Esophagus muscularis mucosa (tissue), 4 donors: ENCODE data around the gene VDAC2. TPM values are rescaled to one million over a fixed set of nuclear protein-coding genes. Genes with fewer than 3 reads are reported as not detected.

Experiments used
- DNase-seq: peaks from one replicate; pipeline ENCODE4 v3.0.0-alpha.2; 2017; ENCODE audit errors: extremely low spot score
- H3K27ac ChIP-seq, 4 donors: fragments of 200-600 bp; sonication (generic); replicated peaks in 1 of 4; 1 replicate in 3 of 4; 2 replicates in 1 of 4; pipeline ENCODE4 v1.5.1; 2016 to 2019; ENCODE audit warnings: mild to moderate bottlenecking in 1 of 4
- H3K27me3 ChIP-seq, 4 donors: fragments of 200-600 bp; sonication (generic); one replicate each; pipeline versions ENCODE4 v1.5.1 to v1.6.0; 2016 to 2019
- H3K36me3 ChIP-seq, 4 donors: fragments of 200-600 bp; sonication (generic); one replicate each; pipeline ENCODE4 v1.5.1; 2016 to 2019
- H3K4me1 ChIP-seq, 4 donors: fragments of 200-600 bp; sonication (generic); one replicate each; pipeline ENCODE4 v1.5.1; 2016 to 2019
- H3K4me3 ChIP-seq, 4 donors: fragments of 200-600 bp; sonication (generic); 1 replicate in 2 of 4; 2 replicates in 2 of 4; pipeline ENCODE4 v1.5.1; 2016 to 2019; ENCODE audit warnings: mild to moderate bottlenecking in 4 of 4, moderate library complexity in 1 of 4
- H3K9me3 ChIP-seq, 4 donors: fragments of 200-600 bp; sonication (generic); 1 replicate in 3 of 4; 2 replicates in 1 of 4; pipeline ENCODE4 v1.5.1; 2016 to 2019
- CTCF ChIP-seq, 3 experiments: fragments of 200-600 bp in 2 of 3; fragments of 450-650 bp in 1 of 3; sonication (generic) in 2 of 3; IDR thresholded peaks; one replicate each; pipeline ENCODE4 v1.5.1; 2017 to 2019; ENCODE audit warnings: antibody characterized with exemption in 3 of 3, mild to moderate bottlenecking in 2 of 3, moderate library complexity in 1 of 3
- EP300 ChIP-seq: sonication (generic); formaldehyde crosslinking; IDR thresholded peaks from one replicate; pipeline ENCODE4 v1.6.1; 2017; ENCODE audit warnings: antibody characterized with exemption
- POLR2A ChIP-seq: fragments of 450-650 bp; IDR thresholded peaks from one replicate; pipeline ENCODE4 v1.6.1; 2017; ENCODE audit warnings: antibody characterized with exemption, moderate library complexity, mild to moderate bottlenecking, low read depth
- POLR2AphosphoS5 ChIP-seq, 2 donors: sonication (generic); formaldehyde crosslinking; IDR thresholded peaks; one replicate each; pipeline ENCODE4 v1.6.1; 2017; ENCODE audit warnings: antibody characterized with exemption in 2 of 2
- WGBS: methylation state at CpG from one replicate; pipeline ENCODE4 v1.1.5; 2018; 5-methylcytosine and 5-hydroxymethylcytosine counted together
- intact Hi-C: fragments of 100-400 bp; cut with DNase I; formaldehyde crosslinking; loops from one replicate; pipeline ENCODE4 v1.15.1; 2023
- total RNA-seq, 4 donors: library from RNA; depleted of rRNA; stranded (reverse); fragments of >200 nt; gene quantifications; one replicate each; pipeline versions ENCODE4 v1.1.0 to v1.2.1, GENCODE V29; 2016

The VDAC2 gene
- total RNA-seq, 4 donors from 2014 or later, result 194 to 260 (median 234) TPM

DNA sequence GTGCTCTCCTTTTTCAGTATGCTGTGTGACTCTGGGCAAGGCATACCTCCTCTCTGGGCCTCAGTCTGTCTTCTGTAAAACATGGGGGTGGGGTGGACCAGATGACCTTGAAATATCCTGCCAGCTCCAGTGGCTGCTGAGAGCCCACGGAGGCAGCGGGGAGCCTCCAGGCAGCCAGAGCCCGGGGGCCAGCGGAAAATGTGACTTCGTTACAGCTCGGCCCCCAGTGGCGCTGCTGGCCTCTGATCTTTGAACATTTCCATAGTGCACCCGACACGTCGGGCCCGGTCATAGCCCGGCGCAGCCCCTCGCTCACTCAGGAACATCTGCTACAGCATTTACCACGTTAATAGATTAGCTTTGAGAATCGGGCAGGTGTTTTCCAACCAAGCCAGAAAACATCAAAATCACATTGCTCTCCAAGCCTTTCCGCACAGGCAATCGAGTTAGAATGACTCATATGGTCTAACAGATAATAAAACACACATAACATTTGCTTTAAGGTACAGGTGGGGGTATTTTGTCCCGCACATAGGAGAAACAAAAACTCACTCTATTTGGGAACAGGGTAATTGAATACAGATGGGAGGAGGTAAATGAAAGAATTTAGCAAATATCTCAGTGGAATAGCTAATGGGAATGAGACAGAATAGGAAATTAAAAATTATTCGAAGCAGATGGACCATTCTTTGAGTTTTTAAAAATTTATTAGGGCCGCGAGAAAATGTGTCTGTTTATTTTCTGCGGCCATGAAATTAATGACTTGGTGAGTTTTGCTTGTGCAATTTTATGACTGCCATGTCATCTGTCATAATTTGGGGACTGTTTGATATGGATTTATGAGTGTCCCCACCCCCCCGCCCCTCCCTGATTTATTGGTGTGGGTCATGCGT, 51.5 kb downstream of the VDAC2 start:
- no peak overlapping the region for H3K4me3 ChIP-seq
- intact Hi-C loops, result no loop called here
- 74% methylated on average over 21 of the region's 25 CpGs for WGBS
- no peaks in the 10 kb centered on the region for H3K27me3 ChIP-seq
- TF ChIP-seq POLR2A (no peak), EP300 (no peak), CTCF (IDR thresholded peaks at IDR 0.05) (no peak), POLR2AphosphoS5 (IDR thresholded peaks at IDR 0.05) (no peak)
- no peak for DNase-seq
- no peaks in the 10 kb centered on the region for H3K36me3 ChIP-seq
- H3K4me1 ChIP-seq, result no peaks in the 10 kb centered on the region
- no peaks in the 10 kb centered on the region for H3K9me3 ChIP-seq
- no peak overlapping the region for H3K27ac ChIP-seq

DNA sequence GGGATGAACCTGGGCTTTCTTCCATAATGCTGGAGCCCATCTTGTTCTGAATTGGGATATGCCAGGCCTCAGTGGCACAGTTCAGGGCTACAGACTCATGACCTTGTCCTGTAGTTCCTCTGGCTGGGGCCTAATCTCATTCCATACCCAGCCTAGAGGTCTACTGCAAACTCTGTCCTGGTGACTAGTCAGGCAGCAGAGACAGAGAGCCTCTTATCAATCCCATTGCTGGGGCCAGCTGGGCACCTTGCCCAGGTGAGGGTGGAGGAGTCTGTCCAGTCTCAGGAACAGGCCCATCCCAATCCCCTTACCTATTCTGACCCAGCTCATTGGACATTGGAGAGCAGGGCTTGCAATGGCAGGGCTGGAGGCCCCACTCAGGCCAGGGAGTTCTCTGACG, 53.2 kb downstream of the VDAC2 start:
- Histone ChIP-seq H3K27ac (no peak overlapping the region), H3K4me3 (no peak overlapping the region), H3K27me3 (no peaks in the 10 kb centered on the region), H3K4me1 (no peaks in the 10 kb centered on the region), H3K36me3 (no peaks in the 10 kb centered on the region), H3K9me3 (no peaks in the 10 kb centered on the region)
- DNase-seq, result no peak
- no peak for TF ChIP-seq POLR2AphosphoS5 (IDR thresholded peaks at IDR 0.05)
- no peak for TF ChIP-seq POLR2A
- no peak for TF ChIP-seq EP300
- no peak for TF ChIP-seq CTCF (IDR thresholded peaks at IDR 0.05)
- WGBS, result 100% methylated on average over 1 of the region's 1 CpG
- intact Hi-C loops, result no loop called here

GRCh38 chr10:75265856-75266255, 55.3 kb downstream of the VDAC2 start:
- Histone ChIP-seq H3K4me1 (no peaks in the 10 kb centered on the region), H3K4me3 (no peak overlapping the region), H3K27me3 (no peaks in the 10 kb centered on the region), H3K27ac (no peak overlapping the region), H3K36me3 (no peaks in the 10 kb centered on the region), H3K9me3 (no peaks in the 10 kb centered on the region)
- intact Hi-C loops, result no loop called here
- 70% methylated on average over 6 of the region's 6 CpGs for WGBS
- DNase-seq, result no peak
- TF ChIP-seq POLR2AphosphoS5 (IDR thresholded peaks at IDR 0.05) (no peak), CTCF (IDR thresholded peaks at IDR 0.05) (no peak), EP300 (no peak), POLR2A (no peak)

- no peaks in the 10 kb centered on the region for H3K9me3 ChIP-seq
- TF ChIP-seq CTCF (IDR thresholded peaks at IDR 0.05) (no peak), POLR2AphosphoS5 (IDR thresholded peaks at IDR 0.05) (no peak), POLR2A (no peak), EP300 (no peak)
- H3K27me3 ChIP-seq, result no peaks in the 10 kb centered on the region
- H3K4me3 ChIP-seq, result no peak overlapping the region
- intact Hi-C loops, result no loop called here
- H3K4me1 ChIP-seq, result no peaks in the 10 kb centered on the region
- 58% methylated on average over 5 of the region's 5 CpGs for WGBS
- H3K36me3 ChIP-seq, result no peaks in the 10 kb centered on the region
- DNase-seq, result no peak
- no peak overlapping the region for H3K27ac ChIP-seq
Observed at GRCh38 chr10:75266945-75267344, 56.3 kb downstream of the VDAC2 start.
